AG10803 (cell line): ENCODE data around the gene SUCLG2.

Experiments
- DNase-seq: peaks from one replicate; pipeline ENCODE4 v3.0.0; 2010; ENCODE audit warnings: low read depth
- H3K4me3 ChIP-seq: 2 replicates; pipeline ENCODE4 v1.5.1; 2011; ENCODE audit warnings: mild to moderate bottlenecking, low read length, control low read depth
- CTCF ChIP-seq: conservative IDR thresholded peaks from 2 replicates; pipeline ENCODE4 v1.5.1; 2011; ENCODE audit warnings: mild to moderate bottlenecking, low read length, control low read depth, inconsistent platforms

Gene SUCLG2

GRCh38 chr3:67380118-67380517 is 274.3 kb downstream of the SUCLG2 start:
- no peak for DNase-seq
- H3K4me3 ChIP-seq: no peak overlapping the region
- no peak for TF ChIP-seq CTCF

- no peak for TF ChIP-seq CTCF
- no peak for DNase-seq
- no peak overlapping the region for H3K4me3 ChIP-seq
Observed at GRCh38 chr3:67377299-67377698, 277.1 kb downstream of the SUCLG2 start.

DNA sequence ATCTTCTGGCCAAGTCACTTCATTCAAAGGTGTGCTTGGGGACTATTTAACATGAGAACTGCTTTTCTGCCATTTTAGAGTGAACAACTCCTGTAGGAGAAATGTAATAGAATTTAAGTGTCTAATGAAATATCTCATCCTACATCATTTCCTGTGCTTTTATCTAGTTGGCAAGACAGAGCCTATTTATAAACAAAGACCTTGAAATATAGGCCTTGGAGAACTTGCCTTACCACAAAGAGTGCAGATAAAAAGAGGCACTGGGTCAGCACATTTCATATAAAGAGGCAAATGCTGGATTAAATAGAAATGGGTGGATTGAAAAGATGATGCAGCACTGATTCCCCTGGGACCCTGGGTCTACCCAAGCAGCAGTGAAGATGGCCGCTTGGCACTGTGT is 278.0 kb downstream of the SUCLG2 start:
- DNase-seq: no peak
- H3K4me3 ChIP-seq: no peak overlapping the region
- no peak for TF ChIP-seq CTCF

DNA sequence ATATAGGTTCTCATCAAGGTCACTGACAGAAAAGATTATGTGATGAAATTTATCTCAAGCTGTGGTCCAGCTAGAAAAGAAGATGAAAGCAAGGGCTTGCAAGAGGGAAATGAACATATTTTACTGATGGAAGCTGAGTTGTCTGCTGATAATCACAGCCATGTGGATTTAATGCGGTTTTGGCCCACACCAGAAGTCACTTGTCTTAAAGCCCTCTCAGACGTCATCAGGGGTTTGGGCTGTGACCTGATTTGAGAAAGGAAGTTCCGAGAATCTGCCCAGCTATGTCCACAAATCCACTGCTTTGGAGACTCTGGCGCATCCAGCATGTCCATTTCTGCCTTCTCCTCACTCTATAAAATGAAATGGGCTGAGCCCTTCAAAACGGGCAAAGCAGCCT is 278.4 kb downstream of the SUCLG2 start:
- TF ChIP-seq CTCF: no peak
- H3K4me3 ChIP-seq: no peak overlapping the region
- DNase-seq: no peak

DNA sequence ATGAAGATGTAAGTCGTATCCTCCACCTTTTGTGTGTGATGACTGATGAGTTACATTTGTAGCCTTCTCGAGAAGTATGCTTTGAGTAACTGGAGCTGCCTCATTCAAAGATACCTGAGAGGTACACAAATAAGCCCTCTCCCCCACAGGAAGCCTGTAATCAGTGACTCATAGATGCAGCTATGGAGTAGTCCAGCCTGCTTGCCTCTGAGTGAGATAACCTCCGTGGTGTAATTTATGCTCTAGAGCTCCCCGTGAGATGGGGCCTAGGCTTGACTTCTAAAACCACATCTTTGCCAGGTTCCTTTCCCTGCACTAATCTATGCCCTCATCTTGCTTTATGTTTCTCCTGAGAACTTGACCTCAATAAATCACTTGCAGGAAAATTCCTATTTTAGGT is 291.7 kb downstream of the SUCLG2 start:
- H3K4me3 ChIP-seq: no peak overlapping the region
- DNase-seq: no peak
- no peak for TF ChIP-seq CTCF

DNA sequence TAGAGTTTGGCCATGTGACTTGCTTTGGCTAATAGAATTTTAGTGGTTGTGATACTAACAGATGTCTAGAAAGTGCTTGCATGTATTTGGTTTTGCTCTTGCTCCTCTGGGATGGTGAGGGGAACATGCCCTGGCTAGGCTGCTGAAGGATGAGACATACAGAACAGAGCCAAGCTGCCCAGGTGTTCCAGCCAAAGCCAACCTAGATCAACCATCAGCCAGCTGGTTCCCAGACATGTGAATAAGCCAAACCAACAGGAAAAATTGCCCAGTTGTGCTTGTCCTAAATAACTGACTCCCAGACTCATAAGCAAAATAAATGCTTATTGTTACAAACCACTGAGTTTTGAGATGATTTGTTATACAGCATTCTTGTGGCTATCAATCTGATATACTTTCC is 292.6 kb downstream of the SUCLG2 start:
- no peak for TF ChIP-seq CTCF
- no peak overlapping the region for H3K4me3 ChIP-seq
- DNase-seq: no peak

DNA sequence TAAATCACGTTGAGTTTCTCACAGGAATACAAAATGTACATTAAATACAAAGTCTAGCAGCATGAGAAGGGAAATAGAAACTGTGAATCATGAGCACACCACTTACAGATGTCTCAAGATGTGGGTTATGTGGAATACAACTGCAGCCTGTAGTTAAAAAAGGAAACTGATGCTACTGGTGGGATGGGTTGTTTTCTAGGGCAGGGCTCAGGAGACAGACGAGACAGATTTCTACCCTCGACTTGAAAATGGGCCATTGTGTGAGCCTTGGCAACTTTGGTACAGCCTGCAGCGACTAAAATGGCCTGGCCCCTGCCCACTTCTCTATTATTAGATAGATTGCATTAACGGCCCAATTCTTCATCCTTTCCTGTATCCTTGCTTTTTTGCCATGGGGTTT is 293.1 kb downstream of the SUCLG2 start:
- DNase-seq: no peak
- TF ChIP-seq CTCF: no peak
- no peak overlapping the region for H3K4me3 ChIP-seq
